Measurements from ENCODE around the gene ZNF506.
"Not testable (repeated sequence)": the region's sequence is repeated elsewhere in the genome, so short reads cannot be mapped to it uniquely, and the experiment has no call there.

Gene ZNF506

GRCh38 chr19:19781791-19782190 lies 39.8 kb downstream of the ZNF506 start:
- not testable (repeated sequence) for DNase-seq (ENCODE audit: extremely low read depth in 1 of 2, low read depth in 1 of 2)

- DNase-seq (ENCODE audit: extremely low read depth in 1 of 2, low read depth in 1 of 2) = no peak
Measured at GRCh38 chr19:19778666-19779065, 42.9 kb downstream of the ZNF506 start.

GRCh38 chr19:19777692-19778091 lies 43.9 kb downstream of the ZNF506 start:
- no peak for DNase-seq (ENCODE audit: extremely low read depth in 1 of 2, low read depth in 1 of 2)

- DNase-seq (ENCODE audit: extremely low read depth in 1 of 2, low read depth in 1 of 2) = peak; percentile 84 to 92
Measured at GRCh38 chr19:19776206-19777008, 45.1 kb downstream of the ZNF506 start.

- DNase-seq (ENCODE audit: extremely low read depth in 1 of 2, low read depth in 1 of 2) = no peak
Measured at GRCh38 chr19:19775891-19776205, 45.7 kb downstream of the ZNF506 start.

GRCh38 chr19:19774354-19775033 lies 47.1 kb downstream of the ZNF506 start:
- DNase-seq (ENCODE audit: extremely low read depth in 1 of 2, low read depth in 1 of 2) = no peak

GRCh38 chr19:19771963-19772362 lies 49.6 kb downstream of the ZNF506 start:
- not testable (repeated sequence) for DNase-seq (ENCODE audit: extremely low read depth in 1 of 2, low read depth in 1 of 2)

GRCh38 chr19:19769971-19770370 lies 51.6 kb downstream of the ZNF506 start:
- not testable (repeated sequence) for DNase-seq (ENCODE audit: extremely low read depth in 1 of 2, low read depth in 1 of 2)

- no peak for DNase-seq (ENCODE audit: extremely low read depth in 1 of 2, low read depth in 1 of 2)
Measured at GRCh38 chr19:19758164-19758563, 63.4 kb downstream of the ZNF506 start.

- no peak for DNase-seq (ENCODE audit: extremely low read depth in 1 of 2, low read depth in 1 of 2)
Measured at GRCh38 chr19:19752760-19753403, 68.7 kb downstream of the ZNF506 start.

- no peak for DNase-seq (ENCODE audit: extremely low read depth in 1 of 2, low read depth in 1 of 2)
Measured at GRCh38 chr19:19751846-19752245, 69.7 kb downstream of the ZNF506 start.

- no peak for DNase-seq (ENCODE audit: extremely low read depth in 1 of 2, low read depth in 1 of 2)
Measured at GRCh38 chr19:19750842-19751790, 70.4 kb downstream of the ZNF506 start.

GRCh38 chr19:19749908-19750841 lies 71.4 kb downstream of the ZNF506 start:
- no peak for DNase-seq (ENCODE audit: extremely low read depth in 1 of 2, low read depth in 1 of 2)

GRCh38 chr19:19749117-19749907 lies 72.2 kb downstream of the ZNF506 start:
- no peak for DNase-seq (ENCODE audit: extremely low read depth in 1 of 2, low read depth in 1 of 2)

GRCh38 chr19:19748249-19748938 lies 73.2 kb downstream of the ZNF506 start:
- no peak for DNase-seq (ENCODE audit: extremely low read depth in 1 of 2, low read depth in 1 of 2)

GRCh38 chr19:19747357-19748220 lies 74.0 kb downstream of the ZNF506 start:
- DNase-seq (ENCODE audit: extremely low read depth in 1 of 2, low read depth in 1 of 2) = no peak
